Gastroesophageal sphincter (tissue), 2 donors: ENCODE results near the gene ANKRD34A.

Experiments
- POLR2A ChIP-seq, 2 donors: fragments of 450-650 bp; IDR thresholded peaks; one replicate each; pipeline ENCODE4 v1.6.1; 2017; ENCODE audit warnings: antibody characterized with exemption in 2 of 2, mild to moderate bottlenecking in 2 of 2, moderate library complexity in 1 of 2
- POLR2AphosphoS5 ChIP-seq: sonication (generic); formaldehyde crosslinking; IDR thresholded peaks from one replicate; pipeline ENCODE4 v1.6.1; 2017; ENCODE audit warnings: antibody characterized with exemption

GRCh38 chr1:146007489-146008133 lies 43.2 kb upstream of the ANKRD34A start:
- TF ChIP-seq POLR2AphosphoS5 (no peak), POLR2A (IDR thresholded peaks at IDR 0.05) (no peak)
